GM19239 (cell line): ENCODE data around the gene MLNR.

Experiments
- DNase-seq: peaks from one replicate; pipeline ENCODE4 v3.0.0; 2011; ENCODE audit warnings: low spot score; ENCODE audit not compliant: insufficient read length
- FAIRE-seq: peaks from 2 replicates; lab custom pipeline; 2011; peaks lifted over from hg19 to GRCh38; lab: Jason Lieb, UNC

Gene MLNR

GRCh38 chr13:49225223-49226042 lies 5.3 kb downstream of the MLNR start:
- no peak for FAIRE-seq

GRCh38 chr13:49226613-49227012 lies 6.5 kb downstream of the MLNR start:
- FAIRE-seq (no peak), DNase-seq (no peak)

More at GRCh38 chr13:49225223-49226042, 5.3 kb downstream of the MLNR start:
- no peak for DNase-seq

- DNase-seq (no peak), FAIRE-seq (no peak)
Observed at GRCh38 chr13:49234741-49235140, 14.6 kb downstream of the MLNR start.

DNA sequence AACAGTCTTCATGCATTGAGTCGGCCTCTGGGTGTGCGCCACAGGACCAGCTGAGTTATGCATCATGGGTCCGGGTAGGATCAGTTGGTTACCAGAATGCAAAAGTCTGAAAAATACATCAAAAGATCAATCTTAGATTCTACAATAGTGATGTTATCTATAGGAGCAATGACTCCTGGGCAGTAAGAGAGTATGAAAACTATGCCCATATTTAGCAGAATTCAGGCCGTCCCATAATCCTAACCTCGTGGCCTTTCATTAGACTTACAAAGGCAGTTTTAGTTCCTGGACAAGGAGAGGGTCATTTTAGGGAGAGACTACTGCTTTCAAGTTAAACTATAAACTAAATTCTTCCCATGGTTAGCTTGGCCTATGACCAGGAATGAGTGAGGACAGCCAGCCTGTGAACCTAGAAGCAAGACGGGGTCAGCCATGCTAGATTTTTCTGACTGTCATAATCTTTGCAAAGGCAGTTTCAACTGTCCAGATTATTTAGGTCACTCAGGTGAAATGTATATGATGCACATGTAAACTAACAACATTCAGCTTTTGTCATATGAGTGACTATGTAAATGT lies 15.8 kb downstream of the MLNR start:
- FAIRE-seq (no peak), DNase-seq (no peak)

DNA sequence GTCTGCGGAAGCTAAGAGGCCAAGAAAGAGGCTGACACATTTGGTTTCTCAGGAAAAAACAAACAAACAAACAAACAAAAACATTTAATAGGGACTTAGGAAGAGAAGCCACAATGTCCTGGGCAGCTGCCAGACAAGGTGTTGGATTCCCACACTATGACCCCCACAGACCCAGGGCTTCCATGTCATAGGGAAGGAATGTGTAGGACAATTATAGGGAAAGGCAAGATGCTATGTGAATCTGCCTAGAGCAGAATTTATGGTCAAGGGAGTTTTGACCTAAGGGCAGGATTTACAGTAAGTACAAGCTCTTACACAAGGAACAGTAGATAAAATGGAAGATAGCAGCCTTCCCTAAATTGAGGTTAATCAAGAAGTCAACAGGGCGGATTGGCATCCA lies 18.5 kb downstream of the MLNR start:
- DNase-seq: no peak
- no peak for FAIRE-seq

DNA sequence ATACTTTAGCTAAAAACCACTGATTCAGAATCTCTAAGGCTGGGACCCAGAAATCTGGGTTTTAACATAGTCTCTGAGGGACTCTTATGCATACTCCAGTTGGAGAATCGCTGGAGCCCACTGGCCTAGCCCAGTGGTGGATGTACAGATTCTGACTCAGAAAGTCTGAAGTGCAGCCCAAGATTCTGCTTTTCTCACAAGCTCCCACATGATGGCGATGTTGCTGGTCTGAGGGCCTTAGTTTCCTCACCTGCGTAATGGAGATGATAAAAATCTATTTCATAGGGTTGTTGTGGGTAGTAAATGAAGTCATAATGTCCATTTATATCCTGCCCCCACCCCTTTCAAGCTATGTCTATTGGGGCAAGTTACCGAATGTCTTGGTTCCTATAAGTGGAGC lies 19.9 kb downstream of the MLNR start:
- FAIRE-seq: peak; percentile 82
- no peak for DNase-seq

DNA sequence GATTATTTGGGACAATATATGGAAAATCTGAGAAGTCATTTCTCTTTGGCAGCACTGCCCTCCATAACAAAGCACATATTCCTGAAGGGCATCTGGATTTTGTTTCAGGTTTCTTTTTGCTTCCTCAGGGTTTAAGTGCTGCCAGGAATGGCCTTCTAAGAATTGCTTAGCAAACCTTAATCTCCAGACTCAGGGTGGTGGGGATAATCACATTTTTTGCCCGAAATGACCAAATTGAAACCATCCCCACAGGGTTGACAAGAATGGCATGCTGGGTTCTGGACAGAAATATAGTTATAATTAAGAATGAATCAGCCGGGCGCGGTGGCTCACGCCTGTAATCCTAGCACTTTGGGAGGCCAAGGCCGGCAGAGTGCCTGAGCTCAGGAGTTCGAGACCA lies 21.2 kb downstream of the MLNR start:
- no peak for FAIRE-seq

GRCh38 chr13:49245101-49245500 lies 25.0 kb downstream of the MLNR start:
- no peak for DNase-seq
- FAIRE-seq: no peak

More for the DNA sequence above, 21.2 kb downstream of the MLNR start:
- no peak for DNase-seq

DNA sequence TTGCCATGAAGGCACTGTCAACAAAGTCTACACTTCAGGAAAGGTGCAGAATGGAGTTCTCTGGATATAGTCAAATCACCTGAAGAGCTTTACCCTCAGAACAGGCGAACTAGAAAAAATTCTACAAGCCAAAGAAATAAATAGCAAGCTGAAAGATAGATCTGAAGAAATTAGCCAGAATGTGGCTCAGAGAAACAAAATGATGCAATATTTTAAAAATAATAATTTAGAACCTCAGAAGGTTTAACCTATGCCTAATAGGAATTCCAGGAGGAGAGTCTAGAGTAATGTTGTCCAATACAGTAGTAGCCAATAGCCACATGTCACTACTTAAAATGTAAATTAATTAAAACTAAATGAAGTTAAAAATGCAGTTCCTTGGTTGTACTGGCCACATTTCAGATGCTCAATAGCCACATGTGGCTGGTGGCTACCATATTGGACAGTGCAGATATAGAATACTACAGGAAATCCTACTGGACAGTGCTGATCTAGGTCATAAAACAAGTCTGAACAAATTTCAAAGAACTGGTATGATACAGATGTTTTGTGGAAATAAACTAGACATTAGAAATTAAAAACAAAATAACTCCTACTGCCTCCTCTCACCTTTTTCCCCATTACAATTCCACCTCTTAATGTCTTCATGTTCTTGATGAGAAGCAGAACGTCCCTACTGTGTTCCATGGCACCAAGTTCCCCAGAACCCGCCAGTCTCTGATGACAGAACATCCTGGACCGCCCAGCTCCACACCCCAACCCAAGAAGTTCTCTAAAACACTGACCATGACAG lies 26.9 kb downstream of the MLNR start:
- FAIRE-seq (no peak), DNase-seq (no peak)

GRCh38 chr13:49247643-49248621 lies 27.8 kb downstream of the MLNR start, which contains the start of gene CDADC1:
TSS of gene CDADC1 (plus strand) at chr13:49247925. CDS start at chr13:49248038, 113 bp downstream.
- FAIRE-seq (peak; percentile 99), DNase-seq (peak; percentile 91)

DNA sequence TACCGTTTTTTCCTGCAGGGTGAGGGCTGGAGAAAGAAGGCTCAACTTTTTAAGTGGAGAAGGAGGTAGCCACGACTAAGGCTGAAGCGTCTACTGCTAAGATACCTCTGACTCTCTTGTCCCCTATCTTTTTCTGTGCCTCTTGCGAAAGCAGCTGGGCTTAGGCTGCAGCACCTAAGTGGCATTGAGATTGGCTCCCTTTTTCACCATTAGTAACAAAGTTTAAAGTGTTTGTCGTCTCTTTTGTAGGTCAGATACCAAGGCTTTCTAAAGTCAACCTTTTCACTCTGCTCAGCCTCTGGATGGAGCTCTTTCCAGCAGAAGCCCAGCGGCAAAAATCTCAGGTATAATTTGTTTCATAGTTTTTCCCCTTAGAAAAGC lies 28.5 kb downstream of the MLNR start:
- DNase-seq: no peak
- peak; percentile 4 for FAIRE-seq

GRCh38 chr13:49251326-49251725 lies 31.2 kb downstream of the MLNR start:
- FAIRE-seq: no peak
- DNase-seq: no peak

- DNase-seq (no peak), FAIRE-seq (no peak)
Observed at GRCh38 chr13:49253310-49253709, 33.2 kb downstream of the MLNR start.

GRCh38 chr13:49254007-49254406 lies 33.9 kb downstream of the MLNR start:
- DNase-seq (no peak), FAIRE-seq (no peak)

DNA sequence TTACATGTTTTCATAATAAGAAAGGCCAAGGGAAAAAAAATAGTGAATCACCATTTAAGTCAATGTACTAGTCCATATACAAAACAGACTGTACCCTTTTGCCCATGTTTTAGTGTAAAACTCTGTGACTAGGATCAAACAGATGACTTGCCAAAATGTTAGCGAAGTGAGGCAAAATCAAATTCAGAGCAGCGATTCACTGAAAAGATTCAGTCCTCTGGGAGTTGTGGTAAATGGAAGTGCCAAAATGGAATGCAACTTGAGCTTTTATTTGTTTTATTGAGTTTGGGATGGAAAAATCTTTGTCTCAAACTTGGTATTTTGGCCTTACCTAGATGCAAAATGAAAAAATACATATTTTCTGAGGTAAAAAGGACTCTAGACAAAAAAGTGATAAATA lies 36.7 kb downstream of the MLNR start:
- peak; percentile 74 for FAIRE-seq

GRCh38 chr13:49258089-49258796 lies 38.1 kb downstream of the MLNR start:
- peak; percentile 74 for FAIRE-seq
- DNase-seq: no peak

More for the DNA sequence above, 36.7 kb downstream of the MLNR start:
- no peak for DNase-seq

DNA sequence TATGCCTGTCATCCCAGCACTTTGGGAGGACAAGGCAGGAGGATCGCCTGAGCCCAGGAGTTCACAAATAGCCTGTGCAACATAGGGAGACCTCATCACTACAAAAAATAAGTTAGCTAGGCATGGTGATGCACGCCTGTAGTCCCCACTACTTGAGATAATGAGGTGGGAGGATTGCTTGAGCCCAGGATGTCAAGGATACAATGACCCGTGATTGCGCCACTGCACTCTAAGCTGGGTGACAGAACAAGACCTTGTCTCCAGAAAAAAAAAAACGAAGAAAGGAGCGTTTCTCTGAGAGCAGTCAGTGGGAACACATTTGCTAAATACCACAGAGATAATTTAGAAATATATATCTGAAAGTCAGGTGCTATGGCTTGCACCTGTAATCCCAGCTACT lies 39.4 kb downstream of the MLNR start:
- FAIRE-seq (no peak), DNase-seq (no peak)

DNA sequence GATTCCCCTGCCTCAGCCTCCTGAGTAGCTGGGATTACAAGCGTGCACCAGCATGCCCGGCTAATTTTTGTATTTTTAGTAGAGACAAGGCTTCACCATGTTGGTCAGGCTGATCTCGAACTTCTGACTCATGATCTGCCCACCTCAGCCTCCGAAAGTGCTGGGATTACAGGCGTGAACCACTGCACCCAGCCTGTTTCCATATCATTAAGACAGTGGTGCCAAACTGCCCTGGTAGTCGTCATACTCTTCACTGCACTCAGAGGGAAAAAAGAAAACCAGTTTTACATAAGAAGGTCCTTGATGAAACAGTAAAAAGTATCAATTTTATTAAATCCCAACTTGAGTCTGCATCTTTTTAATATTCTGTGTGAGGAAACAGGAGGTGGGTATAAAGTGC lies 42.5 kb downstream of the MLNR start:
- no peak for FAIRE-seq

DNA sequence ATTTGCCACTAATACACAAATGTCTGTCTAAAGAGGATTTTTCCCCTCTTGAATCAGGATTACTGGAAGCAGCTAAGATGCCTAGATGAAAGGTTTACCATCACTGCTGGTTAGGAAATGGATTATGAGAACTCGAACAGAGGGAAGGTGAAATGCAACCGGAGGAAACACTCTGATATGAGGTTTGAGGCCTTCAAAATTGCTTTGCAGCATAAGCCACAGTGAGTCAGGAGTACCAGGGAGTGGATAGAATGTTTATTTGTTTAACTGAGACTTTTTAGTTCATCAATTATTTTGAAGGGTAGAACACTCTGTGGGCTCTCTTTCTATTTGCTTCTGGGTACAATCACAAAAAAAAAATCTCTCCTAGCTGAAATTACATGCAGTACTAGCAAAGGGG lies 45.7 kb downstream of the MLNR start:
- no peak for FAIRE-seq
- DNase-seq: no peak

More for the DNA sequence above, 42.5 kb downstream of the MLNR start:
- no peak for DNase-seq
